Esophagus (tissue), 2 donors: ENCODE data around the gene PARD6A. TPM values are rescaled to one million over a fixed set of nuclear protein-coding genes. Genes with fewer than 3 reads are reported as not detected.
A peak's percentile ranks its signal among the peaks of the same experiment; 100 is the strongest.
"Not testable (repeated sequence)": the region's sequence is repeated elsewhere in the genome, so short reads cannot be mapped to it uniquely, and the experiment has no call there.

Source experiments
- H3K27ac ChIP-seq, 2 donors: one replicate each; pipeline ENCODE4 v1.5.1; 2013; ENCODE audit warnings: low read depth in 2 of 2, mild to moderate bottlenecking in 2 of 2, inconsistent platforms in 1 of 2, low read length in 1 of 2, moderate library complexity in 1 of 2
- H3K27me3 ChIP-seq, 2 donors: one replicate each; pipeline ENCODE4 v1.6.1; 2013; ENCODE audit warnings: low read length in 2 of 2, control low read depth in 1 of 2, mild to moderate bottlenecking in 1 of 2; ENCODE audit not compliant: insufficient read depth in 2 of 2, control insufficient read depth in 1 of 2
- H3K36me3 ChIP-seq, 2 donors: one replicate each; pipeline ENCODE4 v1.6.1; 2013; ENCODE audit warnings: low read length in 1 of 2; ENCODE audit not compliant: control insufficient read depth in 2 of 2, insufficient read depth in 2 of 2
- H3K4me1 ChIP-seq, 2 donors: one replicate each; pipeline ENCODE4 v1.6.1; 2013; ENCODE audit warnings: low read length in 1 of 2; ENCODE audit not compliant: control insufficient read depth in 2 of 2, insufficient read depth in 2 of 2
- H3K4me3 ChIP-seq, 2 donors: one replicate each; pipeline ENCODE4 v1.5.1; 2013; ENCODE audit warnings: low read length in 2 of 2, mild to moderate bottlenecking in 2 of 2, low read depth in 1 of 2, moderate library complexity in 1 of 2
- H3K9me3 ChIP-seq, 2 donors: one replicate each; pipeline ENCODE4 v1.6.1; 2013; ENCODE audit warnings: mild to moderate bottlenecking in 2 of 2, low read depth in 1 of 2, low read length in 1 of 2, moderate library complexity in 1 of 2; ENCODE audit not compliant: control insufficient read depth in 2 of 2, insufficient read depth in 1 of 2
- WGBS, 2 donors: extraction: QIAGEN DNeasy Blood & Tissue Kit; methylation state at CpG; one replicate each; pipeline ENCODE4 v1.1.7; 2013; 5-methylcytosine and 5-hydroxymethylcytosine counted together
- polyA plus RNA-seq, 2 donors: library from polyadenylated mRNA; stranded (reverse); fragments of 200-250 nt; gene quantifications; one replicate each; pipeline ENCODE4 v1.2.3, GENCODE V29; 2013
- donor health status: healthy with polysubstance abuse.
- donor health status: Bipolar disorder and iron deficiency.

Gene PARD6A
- polyA plus RNA-seq, 2 donors = 1.2 to 1.7 TPM

DNA sequence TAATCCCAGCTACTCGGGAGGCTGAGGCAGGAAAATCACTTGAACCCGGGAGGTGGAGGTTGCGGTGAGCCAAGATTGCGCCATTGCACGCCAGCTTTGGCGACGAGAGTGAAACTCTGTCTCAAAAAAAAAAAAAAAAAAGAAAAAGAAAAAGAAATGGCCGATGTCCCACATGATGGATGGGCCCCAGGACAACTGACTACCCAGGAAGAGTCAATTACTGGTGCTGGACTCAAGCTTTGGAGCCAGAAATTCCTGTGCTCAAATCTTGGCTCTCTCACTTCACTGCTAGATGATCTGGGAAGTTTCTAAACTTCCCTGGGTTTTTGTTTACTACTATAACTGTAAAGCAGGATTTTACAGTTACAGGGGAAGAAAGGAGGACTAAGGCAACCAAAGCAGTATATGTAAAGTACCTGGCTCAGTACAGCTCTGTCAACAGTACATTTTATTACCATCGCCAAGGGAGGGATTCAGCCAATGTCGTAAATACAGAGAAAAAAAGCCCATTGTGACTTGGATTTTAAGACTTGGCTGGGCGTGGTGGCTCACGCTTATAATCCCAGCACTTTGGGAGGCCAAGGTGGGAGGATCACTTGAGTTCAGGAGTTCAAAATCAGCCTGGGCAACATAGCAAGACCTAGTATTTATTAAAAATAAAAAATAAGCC lies 17.7 kb downstream of the PARD6A start:
- Histone ChIP-seq H3K9me3 (no peaks in the 10 kb centered on the region), H3K4me1 (peaks cover 4 to 24% of the 10 kb centered on the region in 2 donors), H3K4me3 (no peak overlapping the region), H3K36me3 (peaks cover 0 to 16% of the 10 kb centered on the region in 2 donors), H3K27ac (no peak overlapping the region), H3K27me3 (no peaks in the 10 kb centered on the region)
- WGBS, 2 donors = 77 to 84% methylated on average over 12 of the region's 12 CpGs

DNA sequence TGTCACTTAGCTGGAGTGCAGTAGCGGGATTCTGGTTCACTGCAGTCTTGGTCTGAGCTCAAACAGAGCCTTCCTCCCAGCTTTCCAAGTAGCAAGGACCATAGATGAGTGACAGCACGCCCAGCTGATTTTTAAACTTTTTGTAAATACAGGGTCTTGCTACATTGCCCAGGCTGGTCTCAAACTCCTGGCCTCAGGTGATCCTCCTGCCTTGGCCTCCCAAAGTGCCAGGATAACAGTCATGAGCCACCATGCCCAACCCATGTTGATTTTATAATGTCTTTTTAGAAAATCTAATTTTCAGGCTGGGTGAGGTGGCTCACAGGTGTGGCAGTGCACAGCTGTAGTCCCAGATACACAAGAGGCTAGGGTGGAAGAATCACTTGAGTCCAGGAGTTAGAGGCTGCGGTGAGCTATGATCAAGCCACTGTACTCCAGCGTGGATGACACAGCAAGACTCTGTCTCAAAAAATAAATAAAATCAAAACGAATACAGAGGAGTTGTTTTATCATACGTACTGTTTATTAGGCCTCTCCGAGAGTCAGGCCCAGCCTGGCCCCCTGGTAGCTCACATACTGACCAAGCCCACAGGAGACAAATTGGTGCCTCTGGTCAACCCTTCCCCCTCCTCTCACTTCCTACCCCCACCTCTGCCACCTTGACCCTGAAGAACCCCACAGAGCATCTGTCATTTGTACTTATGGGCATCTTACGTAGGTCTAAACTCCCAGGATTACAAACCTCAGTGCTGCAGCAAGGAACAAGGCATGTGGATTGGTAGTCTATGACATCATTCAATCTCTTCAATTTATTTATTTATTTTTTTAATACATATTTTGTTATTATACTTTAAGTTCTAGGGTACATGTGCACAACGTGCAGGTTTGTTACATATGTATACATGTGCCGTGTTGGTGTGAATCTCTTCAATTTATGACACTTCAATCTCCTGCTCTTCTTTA lies 19.5 kb downstream of the PARD6A start:
- no peak overlapping the region for H3K27ac ChIP-seq
- H3K9me3 ChIP-seq = no peaks in the 10 kb centered on the region
- no peaks in the 10 kb centered on the region for H3K27me3 ChIP-seq
- H3K36me3 ChIP-seq = peaks cover 0 to 15% of the 10 kb centered on the region in 2 donors
- WGBS, 2 donors = 94 to 95% methylated on average over 10 of the region's 10 CpGs
- H3K4me3 ChIP-seq = no peak overlapping the region
- peaks cover 3 to 17% of the 10 kb centered on the region in 2 donors for H3K4me1 ChIP-seq

DNA sequence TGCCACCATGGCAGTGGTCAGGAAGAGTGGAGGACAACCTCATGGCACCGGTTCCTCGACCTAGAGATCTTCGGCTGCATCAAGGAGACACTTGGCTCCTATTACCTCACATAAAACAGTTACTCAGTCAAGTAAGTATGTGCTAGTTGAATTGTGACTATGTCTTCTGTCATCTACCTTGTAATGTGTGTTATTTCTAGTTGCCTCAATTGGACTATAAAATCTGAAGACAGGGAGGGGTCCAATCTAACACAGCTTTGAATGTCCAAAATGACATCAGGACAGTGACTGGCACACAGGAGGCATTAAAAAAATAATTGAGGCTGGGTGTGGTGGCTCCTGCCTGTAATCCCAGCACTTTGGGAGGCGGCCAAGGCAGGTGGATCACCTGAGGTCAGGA lies 23.0 kb downstream of the PARD6A start:
- Histone ChIP-seq H3K27ac (peak overlapping the region; percentile 11 to 80), H3K4me3 (no peak overlapping the region), H3K27me3 (no peaks in the 10 kb centered on the region), H3K4me1 (peaks cover 0 to 5% of the 10 kb centered on the region in 2 donors), H3K36me3 (peaks cover 0 to 4% of the 10 kb centered on the region in 2 donors), H3K9me3 (no peaks in the 10 kb centered on the region)
- WGBS, 2 donors = 79 to 94% methylated on average over 4 of the region's 4 CpGs

DNA sequence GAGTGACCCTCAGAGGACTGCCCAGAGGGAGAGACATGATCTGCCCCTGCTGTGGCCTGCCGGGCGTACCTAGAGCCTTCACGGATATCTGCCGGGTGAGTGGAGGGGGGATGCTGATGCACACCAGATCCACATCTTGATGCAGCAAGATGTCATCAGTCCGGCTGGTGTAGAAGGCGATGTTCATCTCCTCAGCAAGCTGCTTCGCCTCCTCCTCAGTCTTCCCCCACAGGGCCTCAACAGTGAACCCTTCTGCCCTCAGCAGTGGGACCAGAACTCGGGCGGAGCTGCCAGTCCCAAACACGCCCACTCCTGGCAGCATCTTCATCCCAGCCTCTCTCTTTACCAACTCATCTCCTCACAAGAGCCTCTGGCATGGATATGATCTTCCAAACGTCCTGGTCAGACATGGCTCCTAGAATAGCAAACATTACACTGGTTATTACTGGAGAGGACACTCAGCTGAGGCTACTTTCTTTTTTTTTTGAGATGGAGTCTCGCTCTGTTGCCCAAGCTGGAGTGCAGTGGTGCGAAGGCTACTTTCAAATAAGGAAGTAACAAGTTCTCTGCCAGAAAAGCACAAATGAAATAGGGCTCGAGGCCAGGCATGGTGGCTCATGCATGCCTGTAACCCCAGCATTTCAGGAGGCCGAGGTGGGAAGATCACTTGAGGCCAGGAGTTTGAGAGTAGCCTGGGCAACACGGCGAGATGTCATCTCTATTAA lies 24.8 kb downstream of the PARD6A start:
- Histone ChIP-seq H3K36me3 (peaks cover 0 to 4% of the 10 kb centered on the region in 2 donors), H3K4me1 (peaks cover 0 to 5% of the 10 kb centered on the region in 2 donors), H3K27ac (peak overlapping the region; percentile 54 to 84), H3K9me3 (no peaks in the 10 kb centered on the region), H3K27me3 (no peaks in the 10 kb centered on the region), H3K4me3 (no peak overlapping the region)
- WGBS, 2 donors = 76 to 81% methylated on average over 17 of the region's 17 CpGs

DNA sequence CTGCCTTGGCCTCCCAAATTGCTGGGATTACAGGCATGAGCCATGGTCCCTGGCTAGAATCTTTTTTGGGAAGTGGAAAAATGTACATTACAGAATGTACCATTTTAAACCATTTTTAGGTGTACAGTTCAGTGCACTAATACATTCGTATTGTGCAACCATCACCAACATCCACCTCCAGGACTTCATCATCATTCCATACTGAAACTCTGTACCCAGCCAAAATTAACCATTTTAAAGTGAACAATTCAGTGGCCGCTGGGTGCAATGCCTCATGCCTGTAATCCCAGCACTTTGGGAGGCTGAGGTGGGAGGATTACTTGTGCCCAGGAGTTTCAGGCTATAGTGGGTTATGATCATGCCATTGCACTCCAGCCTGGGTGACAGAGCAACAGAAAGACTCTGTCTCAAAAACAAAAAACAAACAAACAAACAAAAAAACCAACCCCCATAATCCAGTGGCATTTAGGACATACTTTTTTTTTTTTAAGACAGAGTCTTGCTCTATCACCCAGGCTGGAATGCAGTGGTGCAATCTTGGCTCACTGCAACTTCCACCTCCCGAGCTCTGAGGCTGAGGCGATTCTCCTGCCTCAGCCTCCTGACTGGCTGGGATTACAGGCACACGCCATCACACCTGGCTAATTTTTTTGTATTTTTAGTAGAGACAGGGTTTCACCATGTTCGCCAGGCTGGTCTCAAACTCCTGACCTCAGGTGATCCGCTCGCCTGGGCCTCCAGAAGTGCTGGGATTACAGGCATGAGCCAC lies 32.9 kb downstream of the PARD6A start:
- not testable (repeated sequence) for H3K36me3 ChIP-seq, H3K27me3 ChIP-seq, H3K9me3 ChIP-seq, H3K27ac ChIP-seq, H3K4me1 ChIP-seq, H3K4me3 ChIP-seq
- WGBS, 2 donors = 92 to 94% methylated on average over 8 of the region's 8 CpGs

DNA sequence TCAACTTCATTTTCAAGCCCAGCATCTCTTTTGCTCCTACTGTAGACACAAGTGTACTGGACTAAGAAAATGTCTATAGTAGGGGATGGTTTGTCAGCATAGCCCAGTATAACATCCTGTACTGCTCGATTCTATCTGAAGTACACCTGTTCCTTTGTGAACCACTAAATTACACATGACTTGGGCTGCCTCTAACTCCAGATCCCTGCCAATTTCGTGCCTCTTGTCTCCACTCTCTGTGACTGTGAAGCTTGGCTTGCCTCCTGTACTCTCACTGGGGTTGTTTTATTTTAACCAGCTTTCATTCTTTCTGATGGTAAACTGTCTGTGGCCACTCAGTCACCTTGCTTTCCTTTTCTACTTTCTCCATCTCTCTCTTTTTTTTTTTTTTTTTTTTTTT lies 33.9 kb downstream of the PARD6A start:
- Histone ChIP-seq H3K36me3 (no peaks in the 10 kb centered on the region), H3K9me3 (no peaks in the 10 kb centered on the region), H3K4me3 (no peak overlapping the region), H3K4me1 (no peaks in the 10 kb centered on the region), H3K27ac (no peak overlapping the region), H3K27me3 (no peaks in the 10 kb centered on the region)
- WGBS, 2 donors = 54 to 74% methylated on average over 2 of the region's 2 CpGs

DNA sequence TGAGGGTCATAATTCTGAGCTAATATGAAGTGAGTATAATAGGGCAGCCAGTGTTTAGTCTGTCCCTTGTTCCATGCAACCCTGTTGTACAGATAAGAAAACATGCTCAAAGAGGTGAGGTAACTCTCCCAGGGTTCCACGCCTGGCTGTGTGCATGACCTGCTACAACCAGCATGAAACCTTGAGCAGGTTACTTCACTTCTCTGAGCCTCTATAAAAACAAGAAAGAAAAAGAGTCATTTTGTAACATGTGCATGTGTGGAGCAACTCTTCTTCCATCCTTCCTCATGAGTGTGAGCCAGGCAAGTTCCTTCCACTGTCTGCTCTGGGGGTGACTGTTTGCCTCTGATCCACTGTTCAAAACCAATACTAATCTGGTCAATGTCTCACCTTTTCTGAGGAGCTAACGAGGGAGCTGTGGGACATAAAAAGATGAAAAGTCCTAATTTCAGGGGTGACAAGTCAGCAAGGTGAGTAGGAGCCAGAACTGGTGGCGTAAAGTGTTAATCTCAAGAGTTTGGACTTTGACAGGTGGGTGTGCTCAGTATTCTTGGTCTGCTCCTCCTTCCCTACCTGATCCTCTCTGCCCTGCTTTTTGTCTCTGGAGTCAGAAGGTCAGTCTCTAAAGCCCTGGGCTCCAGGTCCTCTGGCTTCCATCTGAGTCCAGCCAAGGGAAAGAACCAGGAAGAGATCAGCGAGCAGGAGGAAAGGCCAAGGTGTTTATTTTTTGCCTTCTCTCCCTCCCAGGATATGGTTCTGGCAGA lies 36.8 kb downstream of the PARD6A start:
- H3K27ac ChIP-seq = peak overlapping the region; percentile 38 to 91
- WGBS, 2 donors = 74% methylated on average over 4 of the region's 4 CpGs
- no peaks in the 10 kb centered on the region for H3K4me1 ChIP-seq
- H3K36me3 ChIP-seq = no peaks in the 10 kb centered on the region
- H3K9me3 ChIP-seq = no peaks in the 10 kb centered on the region
- H3K4me3 ChIP-seq = no peak overlapping the region
- H3K27me3 ChIP-seq = no peaks in the 10 kb centered on the region

DNA sequence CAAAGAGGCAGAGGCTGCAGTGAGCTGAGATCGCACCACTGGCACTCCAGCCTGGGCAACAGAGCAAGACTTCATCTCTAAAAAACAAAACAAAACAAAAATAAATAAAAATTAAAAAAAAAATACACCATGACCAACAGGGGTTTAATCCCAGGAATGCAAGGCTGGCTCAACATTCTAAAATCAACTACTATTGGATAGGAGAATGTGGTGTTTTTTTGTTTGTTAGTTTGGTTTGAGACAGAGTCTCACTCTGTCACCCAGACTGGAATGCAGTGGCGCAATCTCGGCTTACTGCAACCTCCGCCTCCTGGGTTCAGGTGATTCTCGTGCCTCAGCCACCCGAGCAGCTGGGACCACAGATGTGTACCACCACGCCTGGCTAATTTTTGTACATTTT lies 38.5 kb downstream of the PARD6A start:
- Histone ChIP-seq H3K27me3 (no peaks in the 10 kb centered on the region), H3K36me3 (no peaks in the 10 kb centered on the region), H3K9me3 (no peaks in the 10 kb centered on the region), H3K27ac (no peak overlapping the region), H3K4me1 (no peaks in the 10 kb centered on the region), H3K4me3 (no peak overlapping the region)
- 96 to 98% methylated on average over 7 of the region's 7 CpGs for WGBS, 2 donors
